Right renal pelvis (tissue), 4 donors: ENCODE data around the gene AATK. TPM values are rescaled to one million over a fixed set of nuclear protein-coding genes. Genes with fewer than 3 reads are reported as not detected.

Experiments used
- DNase-seq, 4 donors: peaks; one replicate each; pipeline ENCODE4 v3.0.0-alpha.2; 2013; ENCODE audit warnings: low read depth in 4 of 4, low spot score in 3 of 4, missing footprints in 1 of 4
- polyA plus RNA-seq, 4 donors: library from polyadenylated mRNA; unstranded; fragments of 120-200 nt; gene quantifications; one replicate each; pipeline ENCODE4 v1.2.1, GENCODE V29; 2013; ENCODE audit not compliant: insufficient read length in 4 of 4

Gene AATK
- polyA plus RNA-seq, 4 donors = 3.3 to 7.3 (median 3.6) TPM

DNA sequence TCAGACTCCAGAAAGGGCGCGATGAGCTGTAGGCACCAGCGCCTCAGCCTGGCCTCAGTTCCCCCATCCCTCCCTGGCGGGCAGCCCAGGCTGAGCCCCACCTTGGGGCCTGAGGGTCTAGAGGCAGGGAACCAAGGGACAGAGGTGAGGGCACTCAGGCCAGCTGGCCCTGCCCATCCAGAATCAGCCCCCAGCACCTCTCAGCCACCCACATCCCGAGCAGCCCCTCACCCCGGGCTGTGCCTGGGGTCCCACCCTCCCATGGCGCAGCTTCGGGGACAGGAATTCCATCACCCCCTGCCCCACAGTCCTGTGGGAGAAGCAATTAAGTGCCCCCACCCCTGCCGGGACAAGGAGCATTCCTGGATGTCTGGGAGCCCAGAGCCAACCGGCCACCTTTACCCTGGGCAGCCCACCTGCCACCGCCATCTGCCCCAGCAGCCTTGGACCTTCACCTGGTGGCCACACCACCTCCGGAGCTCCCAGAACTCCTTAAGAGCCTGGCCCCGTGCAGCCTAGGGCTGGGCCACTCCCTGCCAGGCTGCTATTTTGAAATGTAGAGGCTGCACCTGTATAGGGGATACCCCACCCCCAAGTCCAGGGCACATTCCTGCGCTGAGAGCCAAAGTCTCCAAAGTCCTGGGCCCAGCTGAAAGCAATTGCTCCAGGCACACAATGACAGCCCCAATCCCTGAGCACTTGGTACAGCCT is 34.4 kb downstream of the AATK start:
- DNase-seq = no peak

DNA sequence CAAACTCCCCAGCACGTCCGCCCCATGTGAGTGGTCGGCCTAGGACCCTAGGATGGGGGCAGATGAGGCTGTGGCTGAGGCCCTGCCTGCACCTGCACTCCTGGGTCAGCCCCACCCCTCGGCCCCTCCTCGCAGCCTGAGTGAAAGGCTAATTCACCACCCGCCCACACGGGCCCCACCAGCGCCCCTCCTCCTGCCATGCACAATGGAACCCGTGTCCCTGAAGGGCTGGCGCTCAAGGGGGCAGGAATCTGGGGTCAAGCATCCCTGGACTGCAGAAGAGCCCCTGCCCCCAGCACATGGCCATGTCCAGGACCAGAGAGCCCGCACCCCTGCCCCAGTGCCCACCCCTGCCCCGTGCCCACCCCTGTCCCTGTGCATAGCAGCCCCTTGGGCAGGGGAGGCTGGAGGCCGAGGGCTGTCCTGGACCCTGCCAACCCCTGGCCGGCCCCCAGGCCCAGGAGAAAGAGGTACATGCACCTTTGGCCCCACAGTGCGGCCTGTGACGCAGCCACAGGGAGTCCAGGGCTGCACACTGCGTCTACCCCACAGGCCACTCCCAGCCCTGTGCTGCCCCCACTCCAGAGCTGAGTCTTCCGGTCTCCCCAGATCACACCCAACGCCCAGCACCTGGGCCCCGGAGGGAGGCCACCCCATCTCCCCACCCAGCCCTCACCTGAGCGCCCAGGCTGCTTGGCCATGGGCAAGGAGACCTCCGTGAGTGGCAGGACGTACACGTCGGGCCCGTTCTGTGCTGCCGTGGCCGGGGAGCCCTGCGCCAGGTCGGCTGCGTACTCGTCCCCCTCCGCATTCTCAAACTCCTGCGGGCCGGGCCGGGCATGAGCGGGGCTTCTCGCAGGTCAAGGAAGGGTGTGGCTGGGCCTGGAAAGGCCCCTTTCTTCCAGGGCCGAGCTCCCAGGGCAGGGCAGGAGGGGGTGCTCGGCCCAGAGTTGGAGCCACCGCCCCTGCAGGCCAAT is 35.3 kb downstream of the AATK start:
- no peak for DNase-seq

DNA sequence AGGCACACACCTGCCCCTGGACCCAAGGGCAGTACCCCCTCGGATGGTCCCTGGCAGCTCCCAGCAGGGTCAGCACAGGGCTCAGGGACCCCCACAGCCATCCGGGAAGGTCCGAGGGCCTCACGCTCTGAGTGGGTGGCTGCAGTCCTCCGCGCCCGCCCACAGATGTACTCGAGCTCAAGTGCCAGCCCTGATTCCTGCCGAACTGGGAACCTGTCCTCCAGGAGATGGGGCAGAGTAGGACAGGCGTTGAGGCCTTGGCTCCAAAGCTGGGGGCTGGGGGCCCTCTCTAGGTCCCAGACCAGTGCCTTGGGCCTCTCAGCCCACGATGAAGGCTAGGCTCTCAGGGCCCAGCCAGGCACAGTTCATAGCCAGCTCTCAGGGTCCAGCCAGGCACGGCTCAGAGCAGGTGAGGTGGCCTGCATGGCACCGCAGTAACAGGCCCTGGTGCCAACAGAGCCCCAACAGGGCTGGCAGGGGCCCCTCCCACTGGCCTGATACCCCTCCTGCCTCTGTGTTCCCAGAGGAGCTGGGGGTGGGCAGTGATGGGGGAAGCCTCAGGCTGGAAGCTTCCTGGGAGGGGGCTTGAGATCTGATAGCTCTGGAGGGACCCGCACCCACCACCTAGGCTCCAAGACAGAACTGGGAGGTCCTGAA is 36.2 kb downstream of the AATK start:
- no peak for DNase-seq

DNA sequence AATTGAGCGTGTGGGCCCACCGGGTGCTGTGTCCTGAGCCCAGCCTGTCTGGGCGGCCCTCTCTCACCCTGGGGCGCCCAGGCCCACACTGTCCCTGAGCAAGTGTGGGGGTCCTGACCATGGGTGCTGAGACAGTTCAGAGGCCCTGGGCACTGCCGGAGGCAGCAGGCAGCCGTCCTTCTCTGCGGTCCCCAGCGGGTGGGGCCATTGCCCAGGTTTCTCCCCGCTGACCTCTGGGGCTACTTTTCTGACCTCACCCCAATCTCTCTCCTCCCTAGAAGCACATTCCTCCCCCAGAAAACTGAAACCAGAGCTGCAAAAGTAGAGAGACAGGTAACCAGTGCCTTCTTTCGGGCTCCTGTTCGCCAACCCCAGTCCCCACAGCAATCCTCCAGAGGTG is 36.7 kb downstream of the AATK start:
- DNase-seq = no peak

DNA sequence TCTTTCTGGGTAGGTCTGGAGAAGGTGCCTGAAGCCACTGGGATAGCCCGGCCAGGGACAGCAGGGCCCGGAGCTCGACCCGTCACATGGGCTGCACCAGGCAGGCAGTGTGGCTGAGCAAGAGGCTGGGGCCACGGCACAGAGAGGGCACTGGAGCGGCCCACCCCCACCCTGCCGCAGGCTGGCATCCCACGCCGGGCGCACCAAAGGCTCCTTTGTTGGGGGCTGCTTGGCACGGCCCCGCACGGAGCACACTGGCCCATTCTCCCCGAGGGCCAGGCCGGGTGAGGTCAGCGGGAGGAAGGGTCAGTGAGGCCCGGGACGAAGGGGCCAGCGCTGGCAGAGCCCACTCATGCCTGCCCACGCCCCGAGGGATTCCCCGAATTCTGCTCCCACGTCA is 37.2 kb downstream of the AATK start:
- no peak for DNase-seq

DNA sequence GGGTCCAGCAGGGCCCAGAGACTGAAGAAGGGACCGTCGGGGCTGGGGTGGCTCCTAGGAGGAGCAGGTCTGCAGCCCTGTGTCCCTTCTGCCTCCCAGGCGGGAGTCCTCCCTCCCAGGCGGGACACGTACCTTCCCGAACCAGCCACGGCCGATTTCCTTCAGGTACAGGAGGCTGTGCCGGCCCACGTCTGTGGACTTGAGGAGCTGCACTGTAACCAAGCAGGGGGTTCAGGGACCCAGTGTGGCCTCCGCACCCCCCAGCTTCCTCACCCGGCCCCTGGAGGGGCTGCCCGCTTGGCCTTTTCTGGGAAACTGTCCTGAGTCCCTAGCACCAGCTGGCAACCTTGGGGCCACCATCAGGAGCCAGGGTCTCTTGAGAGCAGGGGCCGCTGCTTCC is 37.7 kb downstream of the AATK start:
- no peak for DNase-seq

DNA sequence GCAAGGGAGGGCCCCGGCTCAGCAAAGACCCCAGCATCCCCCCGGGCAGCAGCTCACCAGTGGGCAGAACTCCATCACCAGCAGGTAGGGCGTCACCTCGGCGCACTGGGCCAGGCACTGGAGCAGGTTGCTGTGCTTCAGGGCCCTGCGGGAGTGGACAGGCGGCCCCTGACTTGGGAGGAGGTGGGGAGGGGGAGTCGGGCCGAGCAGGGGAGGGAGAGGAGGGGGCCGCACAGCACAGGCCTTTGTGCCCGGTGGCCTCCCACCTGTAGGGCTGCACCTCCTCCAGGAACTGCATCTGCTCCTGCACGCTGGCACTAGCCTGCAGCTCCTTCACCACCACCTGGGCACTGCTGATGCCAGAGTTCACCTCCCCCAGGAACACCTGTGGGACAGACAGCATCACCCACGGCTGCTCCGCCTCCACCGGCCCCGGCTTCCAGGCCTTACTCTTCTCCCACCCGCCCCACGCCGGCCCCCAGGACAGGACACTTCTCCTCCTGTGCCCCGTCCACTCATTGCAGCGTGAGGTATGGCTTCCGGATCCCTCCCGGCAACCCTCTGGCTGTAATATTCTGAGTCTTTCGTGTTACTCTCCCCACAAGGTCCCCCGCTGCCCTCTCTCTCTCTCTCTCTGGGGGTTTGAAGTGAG is 38.4 kb downstream of the AATK start:
- DNase-seq = no peak

DNA sequence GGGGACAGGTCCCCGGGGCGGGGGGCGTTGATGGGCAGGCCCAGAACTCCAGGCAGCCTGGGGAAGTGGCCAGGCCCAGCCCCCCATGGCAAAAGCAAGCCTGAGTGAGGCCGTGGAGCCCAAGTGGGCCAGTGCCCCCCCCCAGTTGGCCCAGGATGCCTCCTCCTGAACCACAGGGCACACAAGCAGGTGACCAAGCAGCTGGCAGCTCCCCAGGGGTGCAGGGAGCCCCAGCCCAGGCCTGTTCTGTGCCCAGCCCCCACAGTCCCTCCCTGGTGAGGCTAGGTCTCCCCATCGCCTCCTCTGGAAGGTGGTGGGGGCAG is 38.9 kb downstream of the AATK start:
- DNase-seq = no peak

DNA sequence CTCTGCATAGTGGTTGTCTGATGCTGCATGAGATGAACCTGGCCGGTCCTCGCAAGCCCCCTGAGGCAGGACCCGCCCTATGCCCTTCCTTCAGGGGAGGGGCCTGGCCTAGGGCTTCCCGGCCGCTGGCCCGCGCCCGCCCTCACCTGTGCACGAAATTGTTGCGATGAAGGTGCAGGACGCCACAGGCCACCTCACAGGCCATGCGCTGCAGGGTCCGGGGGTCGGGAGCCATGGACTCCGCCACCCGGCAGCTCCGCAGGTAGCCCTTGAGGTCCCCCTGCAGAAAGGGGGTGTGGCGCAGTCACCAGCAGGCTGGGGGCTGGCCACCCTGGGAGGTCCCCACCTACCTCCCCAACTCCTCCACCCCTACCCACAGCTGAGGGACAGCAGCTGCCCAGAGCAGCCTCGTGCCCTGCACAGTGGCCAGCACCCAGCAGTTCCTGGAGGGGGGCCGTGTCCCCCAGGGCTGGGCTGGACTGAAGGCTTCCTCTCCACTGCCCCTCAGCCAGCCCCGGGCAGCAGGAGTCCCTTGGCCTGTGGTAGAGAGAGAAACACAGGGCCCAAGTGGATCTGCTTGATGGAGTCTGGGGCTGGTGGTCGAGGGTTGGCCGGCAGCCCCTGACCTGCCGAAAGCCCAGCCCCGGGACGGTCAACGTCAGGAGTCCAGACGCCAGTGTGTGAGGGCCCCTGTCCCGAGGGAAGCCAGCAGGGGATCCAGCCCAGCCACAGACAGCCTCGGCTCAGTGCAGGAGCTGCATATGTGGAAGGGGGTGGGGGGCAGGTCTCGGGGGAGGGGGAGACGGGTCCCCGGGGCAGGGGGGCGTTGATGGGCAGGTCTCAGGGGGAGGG is 39.5 kb downstream of the AATK start:
- DNase-seq = no peak

DNA sequence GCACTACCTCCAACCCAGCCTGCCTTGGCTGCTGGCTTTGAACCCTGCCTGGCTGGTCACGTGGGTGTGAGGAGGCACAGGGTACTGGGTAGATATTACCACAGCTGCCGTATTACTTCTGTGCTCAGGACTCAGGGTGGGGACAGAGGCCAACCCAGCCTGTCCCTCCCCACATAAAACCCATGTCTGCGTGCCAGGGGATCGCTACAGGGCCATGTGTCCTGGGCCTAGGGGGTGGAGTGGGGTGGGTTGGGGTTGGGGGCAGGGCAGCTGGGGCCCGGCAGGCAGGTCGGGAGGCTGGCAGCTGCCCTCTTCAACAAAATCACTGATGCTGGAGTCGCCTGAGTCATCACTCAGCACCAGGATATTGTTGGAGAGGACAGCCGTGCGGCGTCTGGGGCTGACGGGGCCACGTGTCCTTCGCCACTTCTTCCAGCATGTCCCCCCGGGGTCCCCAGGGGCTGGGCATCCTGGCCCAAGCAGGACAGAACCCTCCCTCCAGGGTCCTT is 40.4 kb downstream of the AATK start:
- no peak for DNase-seq

DNA sequence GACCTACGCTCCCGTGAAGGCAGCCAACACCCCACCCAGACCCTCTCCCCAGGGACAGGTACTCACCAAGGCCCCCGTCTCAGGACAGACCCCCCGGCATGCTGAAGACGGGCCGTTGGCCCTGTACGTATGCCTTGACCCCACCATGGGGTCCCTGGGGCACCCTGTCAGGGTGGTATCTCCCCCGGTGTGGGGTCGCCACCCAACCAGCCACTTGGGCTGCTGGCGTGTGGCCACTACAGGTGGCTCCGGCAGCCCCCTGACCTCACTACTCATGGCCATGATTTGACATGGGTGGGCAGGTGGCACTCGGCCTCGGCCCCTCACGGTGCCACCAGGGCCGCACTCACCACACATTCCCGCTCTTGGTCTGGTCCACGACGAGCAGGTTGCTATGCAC is 41.6 kb downstream of the AATK start:
- DNase-seq = no peak

DNA sequence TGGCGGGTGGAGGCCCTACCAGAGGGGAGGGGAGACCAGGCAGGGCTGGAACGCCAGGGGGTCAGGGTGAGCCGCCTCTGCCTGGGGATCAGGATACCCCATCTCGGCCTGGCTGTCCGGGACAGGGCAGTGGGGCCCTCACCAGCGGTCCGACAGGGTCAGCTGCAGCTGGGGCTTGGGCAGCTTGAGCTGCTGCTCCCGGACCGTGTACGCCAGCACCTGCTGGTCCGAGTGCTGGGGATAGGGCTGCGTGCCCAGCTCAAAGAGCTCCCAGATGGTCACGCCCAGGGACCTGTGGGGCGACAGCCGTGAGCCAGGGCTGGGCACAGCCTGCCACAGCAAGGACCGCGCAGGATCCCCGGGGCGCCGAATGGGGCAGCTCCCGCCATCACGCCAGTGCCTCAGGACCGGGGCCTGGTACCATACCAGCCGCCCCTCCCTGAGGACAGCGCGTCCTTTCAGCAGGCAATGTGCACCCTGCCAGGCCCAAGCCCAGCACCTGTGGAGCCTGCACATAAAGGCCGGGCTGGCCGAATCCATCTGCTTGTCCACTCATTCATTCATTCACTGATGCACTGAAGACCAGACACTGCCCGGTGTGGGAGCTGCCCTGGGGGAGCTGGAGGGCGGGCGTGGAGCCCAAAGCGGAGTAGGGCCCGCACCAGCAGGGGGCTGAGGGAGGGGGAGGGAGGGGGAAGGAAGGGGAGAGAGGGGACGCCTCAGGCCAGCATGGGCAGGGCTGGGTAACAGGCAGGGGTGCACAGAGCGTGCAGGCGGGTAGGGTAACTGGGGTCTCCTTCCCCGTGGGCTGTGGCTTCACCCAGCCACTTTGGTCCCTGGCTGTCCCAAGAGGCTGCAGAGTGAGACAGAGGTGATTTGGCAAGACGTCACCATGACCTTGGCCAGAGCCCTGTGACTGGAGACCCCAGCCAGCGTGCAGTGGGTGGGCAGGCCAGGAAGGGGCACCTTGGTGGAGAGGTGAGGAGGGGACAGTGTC is 42.7 kb downstream of the AATK start:
- DNase-seq = no peak

DNA sequence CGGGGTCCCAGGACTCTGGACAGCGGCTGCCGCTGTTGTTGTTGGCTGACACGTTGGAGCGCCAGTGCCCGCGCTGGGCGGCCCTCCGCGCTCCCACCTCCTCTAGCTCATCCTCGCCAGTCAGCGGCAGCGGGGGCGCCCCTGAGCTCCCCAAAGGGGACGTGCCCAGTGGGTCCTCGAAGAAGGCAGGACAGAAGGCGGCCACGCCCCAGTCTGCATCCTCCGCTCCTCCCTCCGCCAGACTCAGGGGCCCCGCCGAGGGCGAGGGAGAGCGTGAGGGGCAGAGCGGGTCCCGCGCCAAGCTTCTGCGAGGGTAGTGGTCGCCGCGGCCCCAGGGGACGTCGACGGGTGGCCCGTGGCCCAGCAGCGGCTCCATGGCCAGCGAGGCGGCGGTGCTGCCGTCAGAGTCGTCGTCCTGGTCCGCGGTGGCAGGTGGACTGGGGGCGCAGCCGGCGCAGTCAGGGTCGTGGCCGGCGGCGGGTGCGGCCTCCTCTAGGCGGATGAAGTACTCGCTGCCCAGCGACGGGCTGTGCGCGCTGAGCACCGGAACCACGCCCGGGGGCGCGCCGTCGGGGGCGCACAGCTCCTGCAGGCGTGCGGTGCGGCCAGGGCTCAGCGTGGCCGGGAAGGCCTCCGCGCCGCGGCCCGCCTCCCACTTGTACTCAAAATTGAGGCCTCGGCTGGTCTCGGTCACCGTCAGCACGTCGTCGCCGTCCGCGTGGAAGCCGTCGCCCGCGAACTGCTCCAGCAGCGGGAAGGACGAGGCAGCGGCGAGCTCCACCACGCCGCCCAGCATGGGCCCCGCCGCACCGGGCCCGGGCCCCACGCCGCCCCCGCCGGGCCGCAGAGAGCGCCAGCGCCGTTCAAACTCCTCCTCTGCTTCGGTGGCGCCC is 43.9 kb downstream of the AATK start:
- DNase-seq = no peak

DNA sequence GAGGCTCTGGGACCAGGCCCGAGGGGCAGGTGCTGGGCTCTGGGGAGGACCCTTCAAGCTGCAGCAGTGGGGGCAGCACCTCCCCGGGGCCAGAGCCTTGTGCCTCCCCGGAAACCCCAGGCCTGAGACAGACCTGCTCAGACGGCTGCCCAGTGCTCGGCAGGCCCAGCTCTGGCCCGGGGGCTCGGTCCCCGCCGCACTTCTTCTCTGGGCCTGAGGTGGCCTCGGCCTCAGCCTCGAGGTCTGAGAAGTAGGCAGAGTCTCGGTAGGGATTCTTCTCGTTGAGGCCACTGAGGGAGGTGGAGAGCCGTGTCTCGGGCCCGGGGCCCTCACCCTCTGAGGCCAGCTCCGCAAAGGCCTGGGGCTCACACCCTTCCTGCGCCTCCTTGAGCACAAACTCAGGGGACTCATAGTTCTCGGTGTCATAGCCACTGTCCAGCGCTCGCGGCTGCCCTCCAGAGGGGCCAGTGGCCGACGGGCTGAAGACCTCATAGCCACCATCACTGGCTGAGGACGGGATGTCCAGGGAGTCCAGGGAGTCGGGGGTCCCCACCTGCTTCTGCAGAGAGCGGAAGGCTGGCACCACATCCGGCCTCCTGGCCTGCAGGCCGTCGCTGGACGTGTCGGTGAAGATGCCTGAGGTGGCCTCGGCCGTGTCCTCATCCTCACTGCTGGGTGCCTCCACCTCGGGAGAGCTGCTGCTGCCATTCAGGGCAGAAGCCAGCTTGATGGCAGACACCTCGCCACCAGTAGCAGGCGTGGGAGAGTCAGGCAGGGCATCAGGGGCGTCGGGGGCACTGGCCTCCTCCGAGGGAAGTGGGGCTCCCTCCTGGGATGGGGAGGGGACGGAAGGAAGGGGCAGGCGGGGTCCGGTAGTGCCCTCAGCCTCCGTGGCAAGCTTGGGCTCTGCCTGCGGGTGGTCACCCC is 45.1 kb downstream of the AATK start:
- no peak for DNase-seq

DNA sequence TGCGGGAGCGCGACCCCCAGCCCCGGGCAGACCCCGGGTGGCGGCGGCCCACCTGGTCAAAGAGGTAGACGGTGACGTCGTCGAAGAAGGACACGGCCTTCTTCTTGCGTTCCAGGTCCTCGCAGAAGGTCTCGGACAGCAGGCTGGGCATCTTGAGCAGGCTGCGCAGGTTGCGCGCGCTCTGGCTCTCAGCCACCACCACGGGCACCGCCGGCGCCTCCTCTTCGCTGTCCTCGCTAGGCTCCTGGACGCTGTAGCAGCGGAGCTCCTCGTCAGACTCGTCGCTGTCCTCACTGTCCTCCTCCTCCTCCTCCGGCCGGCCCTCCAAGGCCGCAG is 45.9 kb downstream of the AATK start:
- no peak for DNase-seq

DNA sequence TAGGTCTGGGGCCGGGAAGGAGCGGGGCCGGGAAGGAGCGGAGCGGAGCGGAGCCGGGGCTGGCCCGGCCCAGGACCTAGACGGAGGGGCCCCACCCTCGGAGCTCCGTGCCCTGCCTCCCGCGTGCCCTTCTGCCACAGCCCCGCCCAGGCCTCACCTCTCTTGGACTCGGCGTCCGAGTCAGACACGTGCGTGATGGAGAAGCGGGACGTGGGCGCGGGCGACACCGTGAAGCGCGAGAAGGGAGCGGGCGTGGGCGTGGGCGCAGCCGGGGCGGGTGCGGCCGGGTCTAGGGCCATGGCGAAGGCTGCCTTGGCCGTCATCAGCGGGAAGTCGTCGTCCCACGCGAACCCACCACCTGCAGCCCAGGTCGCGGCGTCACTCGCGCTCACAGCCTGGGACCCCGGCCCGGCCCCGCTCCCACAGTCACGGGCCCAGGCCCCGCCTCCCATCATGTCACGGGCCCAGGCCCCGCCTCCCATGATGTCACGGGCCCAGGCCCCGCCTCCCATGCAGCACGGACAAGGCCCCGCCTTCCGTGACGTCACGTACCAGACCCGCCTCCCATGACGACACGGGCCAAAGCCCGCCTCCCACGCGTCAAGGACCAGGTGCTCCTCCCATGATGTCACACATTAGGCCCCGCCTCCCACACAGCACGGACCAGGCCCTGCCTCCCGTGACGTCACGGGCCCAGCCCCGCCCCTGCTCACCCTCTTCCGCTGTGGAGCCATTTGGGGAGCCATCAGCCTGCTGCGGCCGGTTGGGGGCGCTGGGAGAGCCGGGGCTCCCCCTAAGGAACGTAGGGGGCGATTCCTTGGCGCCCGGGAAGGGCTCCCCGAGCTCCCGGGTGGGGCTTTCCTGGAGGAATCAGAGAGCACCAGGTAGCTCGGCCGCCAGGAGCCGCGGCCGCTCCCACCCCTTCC is 46.5 kb downstream of the AATK start:
- DNase-seq = peak in 2 of 4 donors; percentile 61 to 67
